B cell (primary cell): ENCODE results near the gene SYTL2.

ENCODE experiments used
- EZH2 ChIP-seq: IDR thresholded peaks from 2 replicates; pipeline ENCODE4 v1.6.1; 2012; ENCODE audit warnings: borderline replicate concordance, low read depth, mild to moderate bottlenecking, moderate library complexity, low read length; ENCODE audit not compliant: insufficient read depth, poor library complexity, severe bottlenecking
- TF ChIP-seq, protein P1 (sequence below): fragments of 200-600 bp; IDR thresholded peaks from one replicate; pipeline ENCODE4 v1.8.0; 2022; ENCODE audit warnings: antibody characterized with exemption, mild to moderate bottlenecking

DNA sequence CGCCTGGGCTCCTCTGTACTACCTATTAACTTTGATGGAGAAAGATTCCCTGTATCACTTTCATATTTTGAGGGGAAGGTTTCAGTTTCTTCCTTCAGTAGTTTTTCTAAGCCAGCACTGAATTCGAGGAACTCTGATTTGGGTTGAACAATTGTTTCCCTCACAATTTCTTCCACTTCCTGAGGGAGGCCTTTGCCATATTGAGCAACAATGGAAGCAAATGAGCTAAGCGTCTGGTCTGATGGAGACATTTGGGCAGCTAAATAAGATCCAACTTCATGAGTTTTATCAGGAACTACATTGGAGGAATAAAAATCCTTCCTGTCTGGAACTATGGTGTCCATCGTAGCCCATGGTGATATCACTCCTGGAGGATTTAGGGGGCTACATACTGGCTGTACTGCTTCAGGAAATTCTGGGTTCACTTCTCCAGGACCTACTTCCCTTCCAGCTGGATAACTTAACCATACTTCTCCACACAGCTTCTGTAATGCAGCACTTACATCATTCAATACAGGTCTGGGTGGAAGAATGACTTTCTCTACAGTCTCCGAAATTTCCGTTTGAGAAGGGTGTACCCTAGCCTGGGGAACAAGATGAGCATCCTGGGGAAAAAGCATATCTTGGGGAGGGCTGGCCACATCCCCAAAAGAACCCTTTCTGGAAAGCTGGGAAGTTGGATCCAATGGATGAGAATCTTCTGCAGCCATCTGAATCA is 86.0 kb downstream of the SYTL2 start:
- TF ChIP-seq, protein P1, sequence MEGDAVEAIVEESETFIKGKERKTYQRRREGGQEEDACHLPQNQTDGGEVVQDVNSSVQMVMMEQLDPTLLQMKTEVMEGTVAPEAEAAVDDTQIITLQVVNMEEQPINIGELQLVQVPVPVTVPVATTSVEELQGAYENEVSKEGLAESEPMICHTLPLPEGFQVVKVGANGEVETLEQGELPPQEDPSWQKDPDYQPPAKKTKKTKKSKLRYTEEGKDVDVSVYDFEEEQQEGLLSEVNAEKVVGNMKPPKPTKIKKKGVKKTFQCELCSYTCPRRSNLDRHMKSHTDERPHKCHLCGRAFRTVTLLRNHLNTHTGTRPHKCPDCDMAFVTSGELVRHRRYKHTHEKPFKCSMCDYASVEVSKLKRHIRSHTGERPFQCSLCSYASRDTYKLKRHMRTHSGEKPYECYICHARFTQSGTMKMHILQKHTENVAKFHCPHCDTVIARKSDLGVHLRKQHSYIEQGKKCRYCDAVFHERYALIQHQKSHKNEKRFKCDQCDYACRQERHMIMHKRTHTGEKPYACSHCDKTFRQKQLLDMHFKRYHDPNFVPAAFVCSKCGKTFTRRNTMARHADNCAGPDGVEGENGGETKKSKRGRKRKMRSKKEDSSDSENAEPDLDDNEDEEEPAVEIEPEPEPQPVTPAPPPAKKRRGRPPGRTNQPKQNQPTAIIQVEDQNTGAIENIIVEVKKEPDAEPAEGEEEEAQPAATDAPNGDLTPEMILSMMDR, result no peak
- no peak for TF ChIP-seq EZH2
